ENCODE data around the gene ST8SIA3.

GRCh38 chr18:57333940-57334339, 18.4 kb upstream of the ST8SIA3 start:
- no peak for TF ChIP-seq CTCF (IDR thresholded peaks at IDR 0.05)
- no peak for TF ChIP-seq POLR2A (IDR thresholded peaks at IDR 0.05)
